K562 (cell line): ENCODE measurements around the gene PLAC9. TPM values are rescaled to one million over a fixed set of nuclear protein-coding genes. Genes with fewer than 3 reads are reported as not detected.
A peak's percentile ranks its signal among the peaks of the same experiment; 100 is the strongest.

Experiments used
- ATAC-seq: fragments of 200-7000 bp; cut with Tn5 transposase; 3 replicates; pipeline ENCODE4 v1.9.1; 2020; ENCODE audit warnings: moderate library complexity
- BruUV-seq: library from RNA; stranded (reverse); fragments of 400-500 nt; replicated peaks from 2 replicates; lab custom pipeline; 2021; lab: Mats Ljungman, UMichigan
- CTCF ChIA-PET: fragments of 300-600 bp; formaldehyde crosslinking; extraction: SDS; loops from one replicate; lab custom pipeline; 2021; ENCODE audit warnings: low intra/inter-chr PET ratio; lab: Yijun Ruan, JAX
- POLR2A ChIA-PET: fragments of 300-600, 350-650 bp; sonication (Branson Sonifier 250); formaldehyde crosslinking; extraction: SDS; loops from one replicate; lab custom pipeline; 2021; ENCODE audit warnings: antibody characterized with exemption, inconsistent platforms; lab: Yijun Ruan, JAX
- DNase-seq, 4 experiments: peaks; one replicate each; pipeline versions ENCODE4 v3.0.0 to v3.0.0-alpha.2; 2011 to 2018; ENCODE audit warnings: low spot score in 3 of 4, mixed read lengths in 3 of 4; ENCODE audit errors: extremely low read depth in 1 of 4
- FAIRE-seq: peaks from 2 replicates; lab custom pipeline; 2011; peaks lifted over from hg19 to GRCh38; lab: Jason Lieb, UNC
- H2AFZ ChIP-seq: 2 replicates; pipeline ENCODE4 v1.6.0; 2011; ENCODE audit warnings: low read depth, low read length, control low read depth, inconsistent platforms
- H3K27ac ChIP-seq: fragments of 200-600 bp; 3 replicates; pipeline ENCODE4 v1.8.0; 2011; ENCODE audit warnings: low read depth, mild to moderate bottlenecking, control low read depth, inconsistent platforms, low read length, moderate library complexity, mixed read lengths; ENCODE audit errors: extremely low read depth
- H3K27me3 ChIP-seq, 2 experiments: fragments of 300-600 bp in 1 of 2; 2 replicates in 1 of 2; 3 replicates in 1 of 2; pipeline versions ENCODE4 v1.6.0 to v1.8.0; 2011; ENCODE audit warnings: inconsistent platforms in 2 of 2, low read length in 2 of 2, mild to moderate bottlenecking in 1 of 2, mixed read lengths in 1 of 2, moderate library complexity in 1 of 2; ENCODE audit not compliant: control insufficient read depth in 2 of 2, insufficient read depth in 2 of 2
- H3K36me3 ChIP-seq: fragments of 300-600 bp; 3 replicates; pipeline ENCODE4 v1.8.0; 2011; ENCODE audit warnings: mild to moderate bottlenecking, low read length, inconsistent platforms; ENCODE audit not compliant: control insufficient read depth, insufficient read depth
- H3K4me1 ChIP-seq, 2 experiments: fragments of 200-600 bp in 1 of 2; replicated peaks in 1 of 2; 2 replicates in 1 of 2; 3 replicates in 1 of 2; pipeline versions ENCODE4 v1.5.1 to v1.8.0; 2011; ENCODE audit warnings: inconsistent platforms in 2 of 2, low read length in 2 of 2, mild to moderate bottlenecking in 1 of 2, mixed read lengths in 1 of 2, moderate library complexity in 1 of 2; ENCODE audit not compliant: control insufficient read depth in 2 of 2, insufficient read depth in 2 of 2
- H3K4me2 ChIP-seq: 2 replicates; pipeline ENCODE4 v1.6.1; 2011; ENCODE audit warnings: low read length, control low read depth, inconsistent platforms, mixed read lengths; ENCODE audit not compliant: insufficient read depth
- H3K4me3 ChIP-seq: fragments of 200-600 bp; sonication (generic), shearing (Covaris generic); 2 replicates; pipeline ENCODE4 v1.5.1; 2016; ENCODE audit warnings: control low read depth, inconsistent platforms
- H3K79me2 ChIP-seq: fragments of 200-600 bp; 3 replicates; pipeline ENCODE4 v1.8.0; 2011; ENCODE audit warnings: low read length, inconsistent platforms; ENCODE audit not compliant: control insufficient read depth, insufficient read depth
- H3K9ac ChIP-seq, 2 experiments: 2 replicates each; pipeline versions ENCODE4 v1.6.0 to v1.6.1; 2011; ENCODE audit warnings: low read depth in 2 of 2, low read length in 2 of 2, control low read depth in 1 of 2, inconsistent platforms in 1 of 2, mild to moderate bottlenecking in 1 of 2, mixed read lengths in 1 of 2; ENCODE audit not compliant: insufficient read depth in 1 of 2
- H3K9me1 ChIP-seq: one replicate; pipeline ENCODE4 v1.6.0; 2011; ENCODE audit warnings: inconsistent platforms, mild to moderate bottlenecking, low read length, moderate library complexity; ENCODE audit not compliant: control insufficient read depth, insufficient read depth
- H3K9me3 ChIP-seq: replicated peaks from 2 replicates; pipeline ENCODE4 v1.5.1; 2011; ENCODE audit warnings: low read depth, low read length, inconsistent platforms; ENCODE audit not compliant: control insufficient read depth, insufficient read depth
- H4K20me1 ChIP-seq: replicated peaks from 2 replicates; pipeline ENCODE4 v1.6.1; 2011; ENCODE audit warnings: low read length, inconsistent platforms, mixed read lengths; ENCODE audit not compliant: control insufficient read depth, insufficient read depth
- ATF2 ChIP-seq: sonication (generic); formaldehyde crosslinking; IDR thresholded peaks from 2 replicates; pipeline ENCODE4 v1.8.1; 2022; ENCODE audit warnings: missing genetic modification reagents
- CREM ChIP-seq: IDR thresholded peaks from 2 replicates; pipeline ENCODE4 v1.6.1; 2014; ENCODE audit warnings: antibody characterized with exemption, low read depth
- FOSL1 ChIP-seq: fragments of 200-800 bp; sonication (Bioruptor generic); conservative IDR thresholded peaks from 2 replicates; pipeline ENCODE4 v1.6.1; 2016; ENCODE audit warnings: missing genetic modification characterization, missing compliant biosample characterization
- HMGXB4 ChIP-seq: sonication (generic); formaldehyde crosslinking; IDR thresholded peaks from 2 replicates; pipeline ENCODE4 v1.8.1; 2023; ENCODE audit warnings: mild to moderate bottlenecking, missing genetic modification reagents
- HNRNPUL1 ChIP-seq: fragments of 200-400 bp; formaldehyde crosslinking; IDR thresholded peaks from 2 replicates; pipeline ENCODE4 v1.6.1; 2017; ENCODE audit warnings: low read length
- KAT2B ChIP-seq: IDR thresholded peaks from one replicate; pipeline ENCODE4 v1.6.1; 2012; ENCODE audit warnings: low read depth, mild to moderate bottlenecking, control low read depth, inconsistent platforms, low read length, moderate library complexity
- KAT8 ChIP-seq: fragments of 450-650 bp; IDR thresholded peaks from 2 replicates; pipeline ENCODE4 v1.6.1; 2016; ENCODE audit warnings: low read depth, mild to moderate bottlenecking
- MAFK ChIP-seq: IDR thresholded peaks from 2 replicates; pipeline ENCODE4 v1.6.1; 2011; ENCODE audit warnings: low read length, improper control_type of control experiment
- MAX ChIP-seq: sonication (generic); formaldehyde crosslinking; IDR thresholded peaks from 2 replicates; pipeline ENCODE4 v1.9.0; 2022; ENCODE audit warnings: mild to moderate bottlenecking, missing genetic modification reagents
- MEIS2 ChIP-seq: fragments of 450-650 bp; IDR thresholded peaks from 2 replicates; pipeline ENCODE4 v1.6.1; 2014; ENCODE audit warnings: mild to moderate bottlenecking; ENCODE audit not compliant: partially characterized antibody
- MYBL2 ChIP-seq, 2 experiments: fragments of 450-650 bp in 1 of 2; sonication (generic) in 1 of 2; formaldehyde crosslinking in 1 of 2; IDR thresholded peaks; 2 replicates each; pipeline versions ENCODE4 v1.6.1 to v1.8.1; 2017 to 2022; ENCODE audit warnings: borderline replicate concordance in 1 of 2, inconsistent platforms in 1 of 2, low read depth in 1 of 2, mild to moderate bottlenecking in 1 of 2, missing genetic modification reagents in 1 of 2, moderate library complexity in 1 of 2
- NBN ChIP-seq: fragments of 450-650 bp; IDR thresholded peaks from 2 replicates; pipeline ENCODE4 v1.6.1; 2016; ENCODE audit warnings: low read depth, mild to moderate bottlenecking
- PML ChIP-seq: IDR thresholded peaks from 2 replicates; pipeline ENCODE4 v1.6.1; 2012; ENCODE audit warnings: low read length, inconsistent platforms
- SOX6 ChIP-seq: fragments of 450-650 bp; IDR thresholded peaks from 2 replicates; pipeline ENCODE4 v1.6.1; 2014; ENCODE audit warnings: mild to moderate bottlenecking
- ZNF561 ChIP-seq: fragments of 450-650 bp; formaldehyde crosslinking; conservative IDR thresholded peaks from 2 replicates; pipeline ENCODE4 v1.4.0; 2020; ENCODE audit warnings: mild to moderate bottlenecking, moderate library complexity
- ZNF696 ChIP-seq: fragments of 250-450 bp; sonication (Bioruptor Pico); conservative IDR thresholded peaks from 2 replicates; pipeline ENCODE4 v1.4.0; 2020; ENCODE audit warnings: mild to moderate bottlenecking, moderate library complexity
- WGBS: fragments of 100-300 bp; shearing (Covaris generic); methylation state at CpG from one replicate; pipeline ENCODE4 v1.1.6; 2016; ENCODE audit warnings: low coverage, mixed read lengths; ENCODE audit not compliant: insufficient coverage; ENCODE audit errors: missing lambda C conversion rate; 5-methylcytosine and 5-hydroxymethylcytosine counted together
- in situ Hi-C: fragments of 300-500 bp; cut with MboI; formaldehyde crosslinking; loops from 4 replicates; pipeline ENCODE4 v1.15.0; 2018; ENCODE audit warnings: inconsistent platforms, mixed read lengths
- intact Hi-C: fragments of 100-400 bp; cut with micrococcal nuclease; formaldehyde crosslinking; loops from 2 replicates; pipeline ENCODE4 v1.14.2; 2022
- polyA plus RNA-seq, 8 experiments: library from polyadenylated mRNA; depleted of rRNA in 4 of 8; stranded (reverse) in 5 of 8; unstranded in 3 of 8; fragments of >200 nt; fragmentation: Nextera tagmentation in 2 of 8; fragmentation: Illumina TruSeq in 1 of 8; extraction: Ambion mirVana in 2 of 8; extraction: Trizol in 1 of 8; gene quantifications; 2 replicates each; pipeline versions ENCODE4 v1.2.1 to v1.2.3, GENCODE V29; 2011 to 2014; ENCODE audit warnings: inconsistent platforms in 1 of 8, missing spikeins in 1 of 8
- total RNA-seq, 7 experiments: library from RNA; depleted of rRNA in 6 of 7; stranded (reverse); fragments of >200 nt in 6 of 7; fragmentation: Illumina TruSeq in 2 of 7; extraction: Trizol in 2 of 7; gene quantifications; 2 replicates each; pipeline versions ENCODE4 v1.2.1 to v1.2.3, GENCODE V29; 2011 to 2021; ENCODE audit warnings: low replicate concordance in 1 of 7
- TF ChIP-seq, protein P1 (sequence below): fragments of 450-650 bp; IDR thresholded peaks from 2 replicates; pipeline ENCODE4 v1.6.1; 2016
- TF ChIP-seq, protein P2 (sequence below): fragments of 450-650 bp; formaldehyde crosslinking; IDR thresholded peaks from 2 replicates; pipeline ENCODE4 v1.4.0; 2020; ENCODE audit warnings: mild to moderate bottlenecking, moderate library complexity

The PLAC9 gene
- total and polyA plus RNA-seq, 9 of the 15 experiments (the other 6 are each of a cell fraction or from before 2014, with no cell fraction given) = not detected

GRCh38 chr10:80090121-80090520, 42.4 kb upstream of the PLAC9 start:
- POLR2A ChIA-PET = no interaction called here
- ATAC-seq (no peak), FAIRE-seq (no peak), DNase-seq (no peak)
- Histone ChIP-seq H3K27ac (no peak overlapping the region), H3K9me3 (no peaks in the 10 kb centered on the region), H3K9me1 (no peaks in the 10 kb centered on the region), H3K9ac (no peak overlapping the region), H3K27me3 (peaks cover 10 to 19% of the 10 kb centered on the region in 2 experiments; a peak in 3 of 5 replicates), H3K79me2 (no peaks in the 10 kb centered on the region), H3K4me3 (no peak overlapping the region), H3K4me1 (no peaks in the 10 kb centered on the region), H4K20me1 (no peaks in the 10 kb centered on the region), H3K36me3 (no peaks in the 10 kb centered on the region), H3K4me2 (no peak overlapping the region), H2AFZ (no peak overlapping the region)
- BruUV-seq = no TSS peak
- CTCF ChIA-PET = no interaction called here
- intact Hi-C loops (no loop called here), in situ Hi-C loops (no loop called here)
- WGBS = 4% methylated on average over 2 of the region's 2 CpGs
- 0 out of 2 replicates have a peak, but pooled peaks have one; percentile 21 for TF ChIP-seq SOX6
- peak; percentile 79 for TF ChIP-seq MEIS2
- TF ChIP-seq MYBL2 (IDR thresholded peaks at IDR 0.05; ENCODE audit: low read depth) = no peak
- no peak for TF ChIP-seq MYBL2 (CRISPR knock-in tag; IDR thresholded peaks at IDR 0.05; ENCODE audit: borderline replicate concordance)
- no peak for TF ChIP-seq ZNF561
- no peak for TF ChIP-seq KAT8
- no peak for TF ChIP-seq CREM
- no peak for TF ChIP-seq KAT2B
- no peak for TF ChIP-seq FOSL1 (tag)
- TF ChIP-seq, protein P1, sequence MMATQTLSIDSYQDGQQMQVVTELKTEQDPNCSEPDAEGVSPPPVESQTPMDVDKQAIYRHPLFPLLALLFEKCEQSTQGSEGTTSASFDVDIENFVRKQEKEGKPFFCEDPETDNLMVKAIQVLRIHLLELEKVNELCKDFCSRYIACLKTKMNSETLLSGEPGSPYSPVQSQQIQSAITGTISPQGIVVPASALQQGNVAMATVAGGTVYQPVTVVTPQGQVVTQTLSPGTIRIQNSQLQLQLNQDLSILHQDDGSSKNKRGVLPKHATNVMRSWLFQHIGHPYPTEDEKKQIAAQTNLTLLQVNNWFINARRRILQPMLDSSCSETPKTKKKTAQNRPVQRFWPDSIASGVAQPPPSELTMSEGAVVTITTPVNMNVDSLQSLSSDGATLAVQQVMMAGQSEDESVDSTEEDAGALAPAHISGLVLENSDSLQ = peak; percentile 59
- TF ChIP-seq HNRNPUL1 = no peak
- TF ChIP-seq ZNF696 (CRISPR knock-in tag) = no peak
- no peak for TF ChIP-seq ATF2 (CRISPR knock-in tag)
- TF ChIP-seq, protein P2, sequence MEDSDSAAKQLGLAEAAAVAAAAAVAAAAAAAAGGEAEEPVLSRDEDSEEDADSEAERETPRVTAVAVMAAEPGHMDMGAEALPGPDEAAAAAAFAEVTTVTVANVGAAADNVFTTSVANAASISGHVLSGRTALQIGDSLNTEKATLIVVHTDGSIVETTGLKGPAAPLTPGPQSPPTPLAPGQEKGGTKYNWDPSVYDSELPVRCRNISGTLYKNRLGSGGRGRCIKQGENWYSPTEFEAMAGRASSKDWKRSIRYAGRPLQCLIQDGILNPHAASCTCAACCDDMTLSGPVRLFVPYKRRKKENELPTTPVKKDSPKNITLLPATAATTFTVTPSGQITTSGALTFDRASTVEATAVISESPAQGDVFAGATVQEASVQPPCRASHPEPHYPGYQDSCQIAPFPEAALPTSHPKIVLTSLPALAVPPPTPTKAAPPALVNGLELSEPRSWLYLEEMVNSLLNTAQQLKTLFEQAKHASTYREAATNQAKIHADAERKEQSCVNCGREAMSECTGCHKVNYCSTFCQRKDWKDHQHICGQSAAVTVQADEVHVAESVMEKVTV = no peak
- no peak for TF ChIP-seq NBN
- TF ChIP-seq PML = no peak
- TF ChIP-seq MAX (CRISPR knock-in tag) = no peak
- TF ChIP-seq HMGXB4 (CRISPR knock-in tag) = no peak
- no peak for TF ChIP-seq MAFK
